Astrocyte of the spinal cord (primary cell): ENCODE data around the gene NFIL3.

Experiments used
- DNase-seq: peaks from one replicate; pipeline ENCODE4 v3.0.0; 2011; ENCODE audit warnings: low read depth, low spot score
- H3K4me3 ChIP-seq: 2 replicates; pipeline ENCODE4 v1.5.1; 2011; ENCODE audit warnings: low read depth, mild to moderate bottlenecking, low read length, moderate library complexity
- in situ Hi-C: cut with HindIII; loops from 2 replicates; pipeline ENCODE4 v1.10.0; 2017; ENCODE audit warnings: low sequenced_read_pairs
- TF ChIP-seq, protein P1 (sequence below): IDR thresholded peaks from 2 replicates; pipeline ENCODE4 v1.5.1; 2012; ENCODE audit warnings: low read depth, mild to moderate bottlenecking, low read length, inconsistent platforms

The NFIL3 gene

DNA sequence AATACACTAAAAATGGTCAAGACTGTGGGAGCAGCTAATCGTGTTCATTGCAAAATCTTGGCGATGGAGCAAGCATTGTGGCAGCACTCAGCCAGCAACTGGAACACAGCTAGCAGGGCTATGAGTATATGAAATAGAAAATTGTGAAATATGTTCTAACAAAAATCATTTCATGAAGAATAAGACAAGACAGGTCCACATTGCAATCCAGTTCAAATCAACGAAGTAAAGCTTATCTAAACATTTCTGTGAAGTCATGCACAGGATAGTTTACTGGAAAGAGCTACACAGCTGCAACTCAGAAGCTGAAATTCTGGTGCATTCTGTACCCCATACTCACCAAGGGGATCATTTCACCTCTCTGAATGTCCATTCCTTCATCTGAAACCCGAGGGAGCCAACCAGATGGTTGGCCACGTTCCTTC is 5.3 kb upstream of the NFIL3 start:
- in situ Hi-C loops = no loop called here
- DNase-seq = no peak
- no peak overlapping the region for H3K4me3 ChIP-seq
- TF ChIP-seq, protein P1, sequence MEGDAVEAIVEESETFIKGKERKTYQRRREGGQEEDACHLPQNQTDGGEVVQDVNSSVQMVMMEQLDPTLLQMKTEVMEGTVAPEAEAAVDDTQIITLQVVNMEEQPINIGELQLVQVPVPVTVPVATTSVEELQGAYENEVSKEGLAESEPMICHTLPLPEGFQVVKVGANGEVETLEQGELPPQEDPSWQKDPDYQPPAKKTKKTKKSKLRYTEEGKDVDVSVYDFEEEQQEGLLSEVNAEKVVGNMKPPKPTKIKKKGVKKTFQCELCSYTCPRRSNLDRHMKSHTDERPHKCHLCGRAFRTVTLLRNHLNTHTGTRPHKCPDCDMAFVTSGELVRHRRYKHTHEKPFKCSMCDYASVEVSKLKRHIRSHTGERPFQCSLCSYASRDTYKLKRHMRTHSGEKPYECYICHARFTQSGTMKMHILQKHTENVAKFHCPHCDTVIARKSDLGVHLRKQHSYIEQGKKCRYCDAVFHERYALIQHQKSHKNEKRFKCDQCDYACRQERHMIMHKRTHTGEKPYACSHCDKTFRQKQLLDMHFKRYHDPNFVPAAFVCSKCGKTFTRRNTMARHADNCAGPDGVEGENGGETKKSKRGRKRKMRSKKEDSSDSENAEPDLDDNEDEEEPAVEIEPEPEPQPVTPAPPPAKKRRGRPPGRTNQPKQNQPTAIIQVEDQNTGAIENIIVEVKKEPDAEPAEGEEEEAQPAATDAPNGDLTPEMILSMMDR = no peak

DNA sequence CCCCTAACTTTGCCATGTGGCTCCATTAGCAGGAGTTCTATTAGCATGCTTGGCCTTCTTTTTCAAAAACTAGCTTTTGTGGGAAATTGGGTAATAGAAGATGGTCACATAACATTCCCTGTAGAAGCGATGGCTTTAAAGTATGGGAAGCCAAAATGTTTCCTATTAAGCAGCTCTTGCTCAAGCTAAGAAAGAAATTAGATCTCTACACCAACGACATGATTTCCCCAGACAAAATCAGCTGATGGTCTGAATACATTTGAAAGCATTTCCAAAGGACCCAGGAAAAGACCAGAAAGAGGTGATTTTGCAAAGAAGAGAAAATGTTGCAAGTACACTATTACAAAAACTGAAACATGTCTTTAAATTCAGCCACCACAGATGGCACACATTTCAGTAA is 4.8 kb upstream of the NFIL3 start:
- TF ChIP-seq, protein P1 = no peak
- DNase-seq = no peak
- in situ Hi-C loops = no loop called here
- H3K4me3 ChIP-seq = no peak overlapping the region

DNA sequence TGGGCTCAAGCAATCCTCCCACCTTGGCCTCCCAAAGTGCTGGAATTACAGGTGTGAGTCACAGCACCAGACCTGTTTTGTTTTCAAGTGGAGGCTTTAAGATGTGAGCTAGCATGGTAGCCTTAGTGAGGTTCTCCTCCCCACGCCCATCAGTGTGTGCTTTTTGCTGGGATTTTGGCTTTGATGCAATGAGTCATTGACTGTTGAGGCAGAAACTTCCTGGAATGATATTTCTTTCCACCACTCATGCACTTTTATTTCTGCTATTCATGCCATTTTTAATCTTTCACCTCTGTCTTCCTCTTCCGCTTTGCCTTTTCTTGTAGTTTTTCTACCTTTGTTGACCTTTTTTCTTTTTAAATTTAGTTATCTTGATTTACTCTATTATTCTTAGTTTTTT is 4.2 kb upstream of the NFIL3 start:
- peak; percentile 59 for DNase-seq
- in situ Hi-C loops = no loop called here
- H3K4me3 ChIP-seq = no peak overlapping the region
- TF ChIP-seq, protein P1 = no peak

DNA sequence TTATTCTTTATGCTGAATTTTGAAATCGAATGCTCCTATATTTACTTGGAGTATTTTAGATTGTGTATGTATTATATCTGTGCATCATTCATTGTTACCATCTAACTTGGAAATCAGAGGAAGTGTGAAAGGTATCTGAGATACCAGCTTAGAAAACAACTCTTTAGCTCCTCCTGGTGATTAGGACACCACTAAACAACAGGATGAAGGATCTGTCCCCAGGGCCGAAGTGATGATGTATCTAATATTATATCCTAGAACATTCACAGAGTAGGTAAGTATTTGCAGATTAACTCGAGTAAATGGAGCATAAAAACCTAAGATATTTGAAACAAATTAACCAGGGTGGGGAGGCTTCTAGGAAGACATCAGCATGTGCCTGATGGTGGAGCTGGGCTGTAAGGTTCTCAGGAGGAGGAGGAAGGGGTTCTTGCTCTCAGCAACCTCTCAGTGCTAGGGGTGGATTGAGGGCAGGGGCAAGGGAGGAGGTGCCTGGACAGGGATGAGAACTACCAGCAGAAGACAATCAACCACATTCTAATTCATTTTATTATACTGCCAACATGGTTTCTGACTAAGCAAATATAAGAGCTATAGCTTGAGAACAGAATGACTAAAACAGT is 2.6 kb upstream of the NFIL3 start:
- DNase-seq = peak; percentile 60
- in situ Hi-C loops = no loop called here
- no peak overlapping the region for H3K4me3 ChIP-seq
- TF ChIP-seq, protein P1 = peak; percentile 50

DNA sequence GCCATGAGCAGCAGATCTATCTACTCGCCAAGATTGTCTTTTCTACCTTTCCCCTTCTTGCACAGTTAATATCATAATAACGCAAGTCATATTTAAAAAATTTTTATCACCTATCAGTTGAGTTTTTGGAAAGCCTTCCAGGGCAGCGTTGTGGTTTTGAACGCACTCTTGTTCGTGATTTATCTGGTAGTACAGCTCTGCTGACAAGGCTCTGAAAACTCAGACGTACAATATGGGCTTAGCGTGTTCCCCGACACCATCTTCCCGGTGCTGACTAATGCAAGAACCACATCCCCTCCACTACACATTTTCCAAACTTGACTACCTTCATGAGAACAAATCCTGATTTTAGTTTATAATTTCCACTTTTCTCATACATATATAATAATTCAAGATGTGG is 1.6 kb upstream of the NFIL3 start:
- in situ Hi-C loops = no loop called here
- H3K4me3 ChIP-seq = no peak overlapping the region
- no peak for DNase-seq
- TF ChIP-seq, protein P1 = no peak

DNA sequence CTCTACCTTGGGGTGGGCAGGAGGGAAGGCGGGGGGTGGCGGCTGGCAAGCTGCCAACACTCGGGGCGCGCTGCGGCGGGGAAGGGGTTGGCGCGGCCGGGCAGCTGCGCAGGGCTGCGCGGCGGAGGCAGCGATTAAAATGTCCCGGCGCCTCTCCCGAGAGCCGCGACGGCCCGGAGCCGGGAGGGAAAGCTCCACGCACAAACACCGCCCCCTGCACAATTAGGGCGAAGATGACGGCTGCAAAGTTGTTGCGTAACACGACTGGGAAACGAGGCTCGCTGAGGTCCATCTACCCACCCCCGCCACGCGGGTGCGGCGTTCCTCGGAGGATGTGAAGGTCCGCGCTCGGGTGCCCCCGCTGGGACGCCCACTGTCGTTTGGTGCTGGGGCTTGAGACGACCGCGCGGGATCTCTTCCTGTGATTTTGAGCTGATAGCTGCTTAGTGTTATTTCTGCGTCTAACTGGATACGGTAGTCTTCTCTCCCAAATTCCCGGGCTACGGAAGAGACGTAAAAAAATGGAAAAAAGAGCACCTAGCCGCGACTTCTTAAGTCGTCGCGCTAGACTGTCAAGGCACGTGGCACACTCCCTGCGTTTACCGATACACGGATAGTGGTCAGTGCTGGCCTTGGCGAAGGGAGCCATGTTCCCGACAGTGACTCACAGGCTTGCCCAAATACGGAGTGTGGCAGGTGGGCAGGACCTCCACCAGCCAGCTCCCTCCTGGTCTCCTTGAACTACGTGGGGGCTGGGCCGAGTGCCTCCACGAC is 958 bp upstream of the NFIL3 start:
- in situ Hi-C loops = no loop called here
- DNase-seq = peak; percentile 79
- TF ChIP-seq, protein P1 = peak; percentile 22
- H3K4me3 ChIP-seq = peak overlapping the region; percentile 71
